HT1080 (cell line): Measurements from ENCODE around the gene GOPC. TPM values are rescaled to one million over a fixed set of nuclear protein-coding genes. Genes with fewer than 3 reads are reported as not detected.

ENCODE experiments used
- DNase-seq: peaks from one replicate; pipeline ENCODE4 v3.0.0-alpha.2; 2015; ENCODE audit warnings: low read depth
- total RNA-seq: library from RNA; depleted of rRNA; stranded (reverse); fragments of >200 nt; shearing (Covaris generic); gene quantifications from 2 replicates; pipeline ENCODE4 v1.2.3, GENCODE V29; 2014

GOPC gene
- total RNA-seq, 1 experiment from 2014 or later = 16.7 TPM

DNA sequence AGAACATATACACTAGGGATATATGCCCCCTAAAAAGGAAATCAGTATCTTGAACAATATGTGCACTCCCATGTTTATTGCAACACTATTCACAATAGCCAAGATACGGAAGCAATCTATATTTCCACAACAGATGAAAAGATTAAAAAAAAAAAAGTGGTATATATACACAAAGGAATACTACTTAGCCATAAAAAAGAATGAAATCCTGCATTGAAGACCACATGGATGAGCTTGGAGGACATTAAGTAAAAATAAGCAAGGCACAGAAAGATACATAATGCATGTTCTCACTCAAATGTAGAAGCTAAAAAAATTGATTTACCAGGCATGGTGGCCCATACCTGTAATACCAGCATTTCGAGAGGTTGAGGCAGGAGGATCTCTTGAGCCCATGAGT, 4.6 kb downstream of the GOPC start:
- DNase-seq = no peak

DNA sequence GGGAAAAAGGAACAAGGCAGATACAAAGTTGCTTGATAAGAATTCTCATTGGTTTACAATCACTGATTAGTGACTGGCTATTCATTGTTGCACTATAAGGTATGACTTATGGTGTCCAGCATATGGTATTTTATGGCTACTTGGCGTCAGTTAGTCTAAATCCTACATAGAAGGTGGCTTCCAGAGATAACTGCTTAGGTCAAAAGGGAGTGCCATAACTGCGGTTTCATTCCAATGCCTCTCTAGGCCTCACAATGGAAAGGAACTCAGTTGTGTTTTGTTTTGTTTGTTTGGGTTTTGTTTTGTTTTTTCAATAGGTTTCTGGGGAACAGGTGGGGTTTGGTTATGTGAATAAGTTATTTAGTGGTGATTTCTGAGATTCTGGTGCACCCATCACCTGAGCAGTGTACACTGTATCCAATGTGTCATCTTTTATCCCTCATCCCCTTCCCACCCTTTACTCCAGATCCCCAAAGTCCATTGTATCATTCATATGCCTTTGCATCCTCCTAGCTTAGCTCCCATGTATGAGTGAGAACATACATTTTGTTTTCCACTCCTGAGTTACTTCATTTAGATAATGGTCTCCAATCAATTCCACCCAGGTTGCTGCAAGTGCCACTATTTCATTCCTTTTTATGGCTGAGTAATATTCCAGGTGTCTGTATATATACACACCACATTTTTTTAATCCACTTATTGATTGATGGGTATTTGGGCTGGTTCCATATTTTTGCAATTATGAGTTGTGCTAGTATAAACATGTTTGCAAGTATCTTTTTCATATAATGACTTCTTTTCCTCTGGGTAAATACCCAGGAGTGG, 7.0 kb downstream of the GOPC start:
- DNase-seq = no peak

DNA sequence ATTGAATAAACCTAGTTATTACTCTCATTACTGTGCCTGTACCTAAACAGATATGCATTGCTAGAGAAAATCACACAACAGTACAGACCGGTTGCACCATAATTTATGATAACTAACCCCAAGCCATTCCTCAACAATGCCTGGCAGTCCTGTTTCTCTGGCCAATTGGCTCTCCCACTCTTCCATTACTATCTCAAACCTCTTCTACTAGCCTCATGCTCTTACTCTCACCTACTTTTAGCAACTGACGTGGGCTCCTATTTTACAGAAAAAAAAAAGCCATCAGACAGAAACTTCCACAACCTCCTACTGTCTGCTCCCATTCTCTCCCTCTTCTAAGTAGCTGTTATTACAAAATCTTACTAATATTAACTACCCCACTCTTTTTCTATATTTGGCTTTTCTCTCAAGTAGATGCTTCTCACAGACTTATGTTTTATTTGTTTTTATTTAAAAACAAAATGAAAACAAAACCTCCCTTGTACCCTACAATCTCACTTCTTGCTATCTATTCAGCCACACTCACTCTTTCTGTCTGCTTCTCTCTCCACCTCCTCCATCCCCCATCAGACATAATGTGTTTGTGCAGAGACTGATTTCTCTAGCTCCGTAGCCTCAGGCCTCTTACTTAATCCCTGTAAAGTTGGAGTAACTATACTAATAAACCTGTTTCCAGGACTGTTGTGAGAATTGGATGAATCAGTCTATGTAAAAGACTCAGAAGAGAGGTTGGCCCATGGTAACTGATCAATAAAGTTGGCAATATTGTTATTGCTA, 9.1 kb downstream of the GOPC start:
- DNase-seq = no peak

DNA sequence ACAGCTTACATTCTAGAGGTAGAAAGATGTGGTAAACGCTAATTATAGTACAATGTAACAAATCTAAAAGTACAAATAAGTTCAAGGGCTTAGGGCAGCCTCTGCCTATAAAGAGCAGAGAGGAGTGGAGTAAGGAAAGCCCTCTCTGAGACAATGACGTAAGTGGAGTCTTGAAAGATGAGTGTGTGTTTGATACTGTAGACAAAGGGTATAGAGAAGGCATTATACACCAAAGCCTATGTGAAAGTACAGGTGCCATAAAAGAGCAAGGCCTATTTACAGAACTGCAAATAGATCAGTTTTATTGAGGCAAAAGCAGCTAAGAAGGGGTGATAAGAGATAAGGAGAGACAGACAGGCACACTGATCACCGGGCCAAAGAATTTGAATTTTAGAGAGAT, 10.9 kb downstream of the GOPC start:
- no peak for DNase-seq

DNA sequence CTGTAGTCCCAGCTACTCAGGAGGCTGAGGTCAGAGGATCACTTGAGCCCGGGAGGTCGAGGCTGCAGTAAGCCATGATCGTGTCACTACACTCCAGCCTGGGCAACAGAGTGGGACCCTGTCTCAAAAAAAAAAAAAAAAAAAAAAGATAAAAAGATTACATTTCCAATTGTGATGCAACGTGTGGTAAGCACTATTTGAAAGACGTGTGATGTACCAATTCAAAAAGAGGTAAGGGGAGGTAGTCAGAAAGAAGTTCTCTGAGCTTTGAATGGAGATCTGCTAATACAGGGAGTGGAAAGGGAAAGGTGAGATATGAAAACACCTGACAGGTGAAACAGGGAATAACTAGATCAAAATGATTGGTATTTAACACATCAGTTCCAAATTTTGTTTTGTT, 11.9 kb downstream of the GOPC start:
- DNase-seq = no peak

DNA sequence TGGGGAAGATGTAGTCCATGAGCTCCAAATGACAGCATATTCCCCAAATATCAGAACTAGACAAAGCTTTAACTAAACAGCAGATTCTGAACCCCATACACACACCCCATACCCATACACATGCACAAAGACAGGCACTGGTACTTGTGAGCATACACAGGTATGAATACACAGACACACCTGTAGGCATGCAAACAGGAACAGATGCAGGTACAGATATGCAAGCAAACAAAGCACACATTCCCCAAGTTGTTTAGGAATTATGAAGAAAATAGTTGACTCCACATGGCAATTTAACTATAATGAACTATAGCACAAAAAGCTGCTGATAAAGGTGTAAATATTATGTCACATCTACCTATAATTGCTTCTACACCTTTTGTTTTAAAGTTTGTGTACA, 16.7 kb downstream of the GOPC start:
- DNase-seq = no peak

DNA sequence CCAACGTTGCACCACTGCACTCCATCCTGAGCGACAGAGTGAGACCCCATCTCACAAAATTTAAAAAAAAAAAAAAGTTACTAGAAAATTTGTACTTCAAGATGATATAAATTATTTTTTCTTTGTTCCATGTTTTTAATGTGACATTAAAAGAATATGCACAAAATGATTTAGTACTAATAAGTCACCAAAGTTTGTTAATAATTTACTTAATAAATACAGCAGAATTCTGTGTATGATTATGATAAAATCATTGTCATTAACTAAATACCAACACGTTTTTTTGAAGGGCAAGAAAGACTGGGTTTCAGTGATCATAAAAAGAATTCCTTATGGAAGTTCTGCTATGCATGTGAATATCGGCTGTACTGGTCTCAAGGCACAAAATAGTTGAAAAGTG, 28.1 kb downstream of the GOPC start:
- DNase-seq = no peak

DNA sequence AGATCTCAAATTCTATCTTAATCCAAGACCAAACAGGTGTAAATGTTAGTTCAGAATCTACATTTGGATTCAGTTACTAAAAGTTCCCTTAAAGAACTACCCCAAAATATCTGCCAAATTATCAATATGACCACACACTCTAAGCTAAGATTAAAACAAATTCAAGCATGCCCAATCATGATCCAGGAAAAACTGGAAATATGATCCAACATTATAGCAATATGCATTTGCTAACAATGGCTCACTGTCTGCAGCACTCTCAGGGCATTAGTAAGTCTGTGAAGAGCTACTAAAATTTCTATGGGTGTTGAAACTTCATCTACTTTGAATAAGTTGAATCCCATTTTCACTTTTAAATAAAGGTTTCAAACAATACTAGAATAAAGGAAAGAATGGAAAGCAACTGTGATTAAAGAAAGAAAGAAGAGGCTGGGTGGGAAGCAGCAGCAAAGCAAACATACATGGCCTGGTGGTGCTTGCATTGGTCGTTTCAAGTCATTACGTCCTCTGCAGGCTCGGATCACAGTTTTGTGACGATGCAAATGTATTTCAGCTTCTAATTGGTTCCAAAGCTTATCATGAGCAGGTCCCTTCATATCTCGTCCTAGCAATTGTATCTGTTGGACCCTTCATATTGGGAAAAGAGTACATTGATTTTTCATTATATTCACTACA, 29.2 kb downstream of the GOPC start:
- no peak for DNase-seq

DNA sequence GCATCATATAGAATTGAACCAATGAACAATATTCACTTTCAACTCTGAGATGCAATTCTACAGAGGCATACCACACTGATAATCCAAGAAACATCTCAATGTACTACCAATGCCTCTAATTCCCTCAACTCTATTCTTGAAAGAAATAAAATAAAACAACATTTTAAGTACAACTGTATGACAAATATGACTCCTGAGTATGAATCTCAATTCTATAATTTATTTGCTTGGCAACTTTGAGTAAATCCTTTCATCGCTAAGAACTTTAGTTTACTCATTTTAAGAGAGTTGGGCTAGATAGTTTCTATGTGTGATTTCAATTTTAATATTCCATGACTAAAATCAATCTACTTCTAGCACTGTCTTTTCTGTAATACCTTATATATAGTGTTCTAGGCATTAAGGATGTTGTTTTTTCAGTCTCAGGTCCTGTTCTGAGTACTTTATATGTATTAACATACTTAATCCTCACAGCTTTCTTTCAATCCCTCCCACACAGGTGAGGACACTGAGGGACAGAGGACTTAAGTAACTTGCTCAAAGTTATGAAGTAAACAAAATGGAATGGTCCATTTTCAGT, 33.4 kb downstream of the GOPC start:
- no peak for DNase-seq

DNA sequence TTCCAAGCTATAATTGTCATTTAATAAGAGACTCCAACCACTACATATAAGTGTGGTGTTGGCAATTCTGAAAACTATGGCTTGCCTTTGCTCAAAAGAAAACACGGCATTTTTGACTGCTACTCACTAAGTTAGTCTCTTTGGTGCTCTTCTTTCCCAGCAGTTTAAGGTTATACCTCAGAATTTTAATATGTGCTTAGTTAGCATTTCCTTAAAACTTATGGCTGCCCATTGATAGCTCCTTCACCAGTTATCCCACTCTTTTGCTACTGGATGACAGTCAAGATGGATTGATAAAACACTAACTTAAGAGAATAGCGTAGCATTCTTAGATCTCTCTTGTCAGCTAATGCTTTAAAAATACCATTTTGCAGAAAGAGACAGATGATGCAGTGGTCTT, 34.1 kb downstream of the GOPC start:
- no peak for DNase-seq

DNA sequence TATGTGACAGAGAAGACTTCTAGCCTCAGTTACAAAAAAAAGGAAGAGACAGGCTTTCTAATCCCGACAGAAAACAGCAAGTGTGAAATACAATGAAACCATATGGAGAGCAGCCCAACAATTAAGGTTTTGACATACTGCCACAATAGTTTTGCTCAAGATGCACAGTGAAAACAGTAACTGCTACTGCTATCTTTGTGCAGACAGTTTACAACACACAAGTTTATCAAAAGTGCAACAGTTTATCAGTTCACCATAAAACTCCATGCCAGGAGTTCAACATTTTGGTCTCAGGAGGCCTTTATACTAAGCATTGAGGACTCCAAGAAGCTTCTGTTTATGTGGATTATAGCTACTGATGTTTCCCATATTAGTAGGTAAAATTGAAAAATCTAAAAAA, 37.6 kb downstream of the GOPC start:
- no peak for DNase-seq

DNA sequence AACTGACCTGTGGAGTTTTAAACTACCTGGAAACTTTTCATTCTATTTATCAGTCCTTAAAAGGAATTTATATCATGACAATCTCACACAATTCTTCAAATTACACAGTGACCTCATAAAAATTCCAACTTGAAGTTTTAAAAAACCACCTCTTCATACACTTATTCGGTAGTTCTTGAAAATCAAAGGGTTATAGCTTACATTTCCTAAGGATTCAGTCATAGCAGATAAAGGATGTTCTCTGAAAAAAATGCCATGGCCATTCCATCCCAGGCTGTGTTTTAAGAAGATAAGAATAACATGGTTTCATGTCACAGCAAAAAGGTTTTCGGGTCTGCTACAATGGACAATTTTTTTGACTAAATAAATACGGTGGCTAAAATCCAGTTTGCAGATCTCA, 41.2 kb downstream of the GOPC start:
- DNase-seq = no peak

DNA sequence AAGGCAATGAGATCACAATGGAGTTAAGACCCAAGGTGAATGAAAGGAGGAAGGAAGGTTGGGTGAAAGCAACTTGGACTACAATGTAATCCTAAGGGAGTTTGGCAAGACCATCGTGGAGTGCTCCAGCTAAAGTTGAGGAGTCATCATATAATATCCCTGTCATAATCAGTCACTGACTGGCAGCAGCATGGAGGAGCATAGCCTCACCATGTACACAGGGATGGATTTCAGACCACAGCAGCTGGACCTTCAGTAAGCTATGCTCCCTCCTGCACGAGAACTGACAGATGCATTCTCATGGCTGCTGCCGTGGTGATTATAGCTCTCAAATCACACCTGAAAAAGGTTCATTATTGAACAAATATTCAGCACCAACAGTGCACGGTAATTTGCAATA, 43.0 kb downstream of the GOPC start:
- DNase-seq = no peak

DNA sequence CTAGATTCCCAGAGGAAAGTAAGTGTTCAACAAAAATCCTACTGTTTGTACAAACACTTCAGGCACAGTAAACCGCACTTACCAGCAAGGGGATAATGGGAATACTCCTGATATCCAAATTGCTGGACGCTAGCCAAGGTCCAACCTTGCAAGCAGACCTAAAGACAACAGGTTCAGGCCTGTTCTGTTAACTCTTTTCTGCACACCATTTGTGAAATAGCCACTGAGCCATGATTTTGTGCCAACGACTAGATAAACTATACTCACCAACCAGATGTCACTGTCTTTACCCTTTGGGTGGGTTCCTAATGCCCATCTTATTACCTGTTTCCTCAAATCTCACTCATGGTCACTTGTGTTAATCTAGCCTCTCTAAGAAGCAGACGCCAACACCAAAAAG, 43.5 kb downstream of the GOPC start:
- DNase-seq = no peak

DNA sequence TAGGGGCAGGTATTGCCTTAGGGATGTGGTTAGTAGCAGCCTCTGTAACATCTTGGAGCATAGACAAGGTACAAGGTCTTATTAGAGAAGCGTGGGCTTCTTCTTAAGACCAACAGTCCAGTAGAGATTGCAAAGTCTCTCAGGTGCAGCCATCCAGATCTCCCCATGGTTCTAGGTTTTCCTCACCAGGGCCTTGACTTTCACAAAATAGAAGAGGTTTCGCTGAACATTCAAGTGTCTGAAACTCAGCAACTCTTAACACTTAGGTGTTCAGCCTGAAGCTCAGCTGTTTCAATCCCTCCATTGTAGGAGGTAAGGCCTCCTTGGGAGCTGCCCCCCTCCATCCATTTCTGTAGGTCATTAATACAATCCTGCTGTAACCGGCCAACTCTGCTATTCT, 44.4 kb downstream of the GOPC start:
- DNase-seq = no peak

DNA sequence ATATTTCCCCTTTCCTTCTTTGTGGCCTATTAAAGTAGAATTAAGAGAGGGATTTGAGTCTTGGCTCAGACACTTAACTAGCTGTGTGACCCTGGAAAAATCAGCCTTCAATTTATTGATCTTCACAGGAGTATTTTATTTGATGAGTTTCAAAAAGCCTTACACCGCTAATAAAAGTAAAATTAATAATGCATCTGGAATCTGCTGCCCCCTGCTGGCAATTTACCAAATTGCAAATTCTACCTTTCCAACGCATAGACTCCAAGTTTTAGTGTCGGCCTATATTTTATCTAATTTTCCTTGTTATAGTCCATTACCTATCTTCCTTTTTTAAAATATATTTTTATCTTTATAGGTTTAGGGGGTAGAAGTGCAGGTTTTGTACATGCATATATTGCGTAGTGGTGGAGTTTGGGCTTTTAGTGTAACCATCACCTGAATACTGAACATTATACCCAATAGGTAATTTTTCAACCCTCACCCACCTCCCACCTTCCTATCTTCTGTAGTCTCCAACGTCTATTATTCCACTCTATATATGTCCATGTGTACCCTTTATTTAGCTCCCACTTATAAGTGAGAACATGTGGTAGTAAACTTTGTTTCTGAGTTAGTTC, 46.3 kb downstream of the GOPC start:
- peak; percentile 35 for DNase-seq

DNA sequence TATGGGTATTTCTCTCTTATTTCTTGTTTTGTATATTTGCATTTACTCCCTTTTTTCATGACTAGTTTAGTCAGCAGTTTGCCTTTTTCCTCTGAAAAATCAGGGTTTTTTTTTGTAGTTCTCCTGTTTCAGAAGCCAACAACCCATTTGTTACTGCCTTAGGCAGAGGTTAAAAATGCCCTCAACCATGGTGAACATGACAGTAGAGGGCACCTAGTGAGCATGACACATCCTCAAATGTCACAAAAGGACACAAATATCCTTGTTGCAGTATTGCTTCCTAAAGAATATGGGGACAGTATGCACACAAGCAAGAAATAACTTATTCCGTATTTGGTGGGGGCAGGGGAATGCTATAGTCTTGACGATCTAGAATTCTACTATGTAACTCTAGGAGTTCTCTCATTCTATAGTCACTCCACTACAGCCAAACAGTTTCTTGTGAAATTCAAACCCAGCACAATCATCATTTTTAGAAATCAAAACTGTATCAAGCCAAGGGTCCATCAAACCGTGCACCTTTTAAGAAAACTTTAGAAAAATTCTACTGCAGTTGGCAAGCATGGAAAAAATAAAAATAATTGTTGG, 47.0 kb downstream of the GOPC start:
- DNase-seq = no peak

DNA sequence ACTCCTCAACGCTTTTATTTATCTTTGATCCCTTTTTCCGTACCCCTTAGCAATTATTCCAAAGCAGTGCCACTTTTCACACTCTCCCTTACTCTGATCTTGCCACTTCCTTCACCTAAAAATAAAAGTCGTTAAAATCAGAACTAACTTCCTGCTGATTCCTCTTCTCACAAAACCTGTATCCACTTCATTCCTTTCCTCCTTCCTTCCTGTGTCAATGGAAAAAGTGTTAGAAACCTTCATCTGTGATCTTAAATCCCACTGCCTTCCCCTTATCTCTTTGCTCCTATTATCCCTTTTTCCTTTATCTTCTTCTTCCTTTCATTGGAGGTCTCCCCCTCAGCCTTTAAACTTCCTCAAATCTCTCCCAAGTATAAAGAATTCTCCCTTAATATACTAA, 49.2 kb downstream of the GOPC start:
- DNase-seq = no peak

DNA sequence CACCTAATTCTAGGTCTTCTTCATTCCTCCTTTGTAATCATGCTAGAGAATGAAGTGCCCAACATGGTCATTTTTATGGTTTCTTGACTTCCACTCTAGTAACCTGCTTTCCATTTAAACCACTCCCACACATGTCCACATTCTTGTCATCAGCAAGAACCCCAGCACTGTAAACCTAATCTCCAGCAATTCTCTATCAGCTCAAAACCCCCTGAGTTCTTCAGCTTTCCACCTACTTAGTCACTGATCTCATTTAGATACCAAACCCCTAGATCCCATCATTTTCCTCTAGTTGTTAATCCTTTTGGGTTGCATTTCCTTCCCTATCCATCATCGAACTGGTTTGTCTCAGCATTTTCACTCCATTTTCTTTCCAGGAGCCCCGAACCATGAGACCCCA, 49.7 kb downstream of the GOPC start:
- no peak for DNase-seq

DNA sequence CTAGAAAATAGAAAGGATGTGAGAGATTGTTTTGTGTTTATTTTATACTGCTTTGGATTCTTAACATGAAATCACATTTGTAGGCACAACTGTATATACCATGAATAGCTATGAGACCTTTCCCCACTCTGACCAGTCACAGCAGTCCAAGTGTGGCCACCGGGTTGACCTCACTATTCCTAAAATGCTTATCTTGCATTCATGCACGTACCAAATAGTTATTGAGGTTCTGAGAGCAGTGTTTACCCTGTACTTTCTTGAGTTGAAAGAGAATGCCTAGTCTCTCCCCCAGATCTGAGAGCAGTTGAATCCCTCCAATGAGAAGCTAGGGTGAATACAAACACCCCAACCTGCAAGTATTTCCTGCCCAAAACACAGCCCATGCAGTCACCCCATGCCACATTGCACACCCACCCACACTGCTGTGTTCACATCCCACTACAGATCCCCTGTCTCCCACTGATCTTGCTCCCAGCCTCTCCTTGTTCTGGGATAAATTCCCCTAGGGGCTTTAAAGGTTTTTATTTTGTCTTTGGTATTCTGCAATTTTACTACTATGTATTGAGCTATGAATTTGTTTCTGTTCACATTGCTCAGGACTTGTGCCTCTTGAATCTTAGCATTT, 51.6 kb downstream of the GOPC start:
- DNase-seq = no peak
